ENCODE results near the gene EHD2.
"Not testable (repeated sequence)": the region's sequence is repeated elsewhere in the genome, so short reads cannot be mapped to it uniquely, and the experiment has no call there.

EHD2 gene

DNA sequence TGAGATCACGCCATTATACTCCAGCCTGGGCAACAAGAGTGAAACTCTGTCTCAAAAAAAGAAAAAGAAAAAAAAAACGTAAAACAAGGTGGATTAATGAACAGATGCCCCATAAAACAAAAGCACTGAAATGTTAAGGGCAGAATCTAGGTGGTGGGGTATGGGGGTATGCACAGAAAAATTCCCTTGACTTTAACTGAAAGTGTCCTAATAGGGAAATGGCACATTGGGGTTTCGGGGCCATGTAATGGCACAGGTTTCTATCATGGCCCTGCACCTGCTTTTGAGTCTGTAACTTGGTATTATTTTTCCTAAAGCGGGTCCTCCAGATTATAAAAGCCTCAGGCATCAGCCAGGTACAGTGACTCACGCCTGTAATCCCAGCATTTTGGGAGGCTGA lies 48.3 kb downstream of the EHD2 start:
- no peak overlapping the region for H3K4me3 ChIP-seq (ENCODE audit: control insufficient read depth, low read depth, low read length)
- no peak for TF ChIP-seq CTCF (IDR thresholded peaks at IDR 0.05; ENCODE audit: control insufficient read depth, insufficient read depth, low read depth, low read length, missing control alignments)

GRCh38 chr19:47762151-47762550 lies 48.9 kb downstream of the EHD2 start:
- no peak for DNase-seq (ENCODE audit: low read depth)
- H3K4me3 ChIP-seq (ENCODE audit: control insufficient read depth, low read depth, low read length) = no peak overlapping the region
- no peak for TF ChIP-seq CTCF (IDR thresholded peaks at IDR 0.05; ENCODE audit: control insufficient read depth, insufficient read depth, low read depth, low read length, missing control alignments)

More for the DNA sequence above, 48.3 kb downstream of the EHD2 start:
- no peak for DNase-seq (ENCODE audit: low read depth)

GRCh38 chr19:47762615-47763308 lies 49.5 kb downstream of the EHD2 start:
- DNase-seq (ENCODE audit: low read depth) = no peak
- no peak for TF ChIP-seq CTCF (IDR thresholded peaks at IDR 0.05; ENCODE audit: control insufficient read depth, insufficient read depth, low read depth, low read length, missing control alignments)
- H3K4me3 ChIP-seq (ENCODE audit: control insufficient read depth, low read depth, low read length) = no peak overlapping the region

DNA sequence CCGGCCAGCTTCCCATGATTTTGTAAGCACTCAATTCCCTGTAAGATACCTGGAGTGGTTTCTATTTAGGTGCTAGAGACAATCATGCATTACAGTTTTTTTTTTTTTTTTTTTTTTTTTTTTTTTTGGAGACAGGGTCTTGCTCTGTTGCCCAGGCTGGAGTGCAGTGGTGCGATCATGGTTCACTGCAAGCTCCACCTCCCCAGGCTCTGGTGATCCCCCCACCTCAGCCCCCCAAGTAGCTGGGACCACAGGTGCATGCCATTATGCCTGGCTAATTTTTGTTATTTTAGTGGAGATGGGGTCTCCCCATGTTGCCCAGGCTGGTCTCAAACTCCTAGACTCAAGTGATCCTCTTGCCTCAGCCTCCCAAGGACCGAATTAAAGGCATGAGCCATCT lies 51.5 kb downstream of the EHD2 start:
- DNase-seq (ENCODE audit: low read depth); H3K4me3 ChIP-seq (ENCODE audit: control insufficient read depth, low read depth, low read length): not testable (repeated sequence)

DNA sequence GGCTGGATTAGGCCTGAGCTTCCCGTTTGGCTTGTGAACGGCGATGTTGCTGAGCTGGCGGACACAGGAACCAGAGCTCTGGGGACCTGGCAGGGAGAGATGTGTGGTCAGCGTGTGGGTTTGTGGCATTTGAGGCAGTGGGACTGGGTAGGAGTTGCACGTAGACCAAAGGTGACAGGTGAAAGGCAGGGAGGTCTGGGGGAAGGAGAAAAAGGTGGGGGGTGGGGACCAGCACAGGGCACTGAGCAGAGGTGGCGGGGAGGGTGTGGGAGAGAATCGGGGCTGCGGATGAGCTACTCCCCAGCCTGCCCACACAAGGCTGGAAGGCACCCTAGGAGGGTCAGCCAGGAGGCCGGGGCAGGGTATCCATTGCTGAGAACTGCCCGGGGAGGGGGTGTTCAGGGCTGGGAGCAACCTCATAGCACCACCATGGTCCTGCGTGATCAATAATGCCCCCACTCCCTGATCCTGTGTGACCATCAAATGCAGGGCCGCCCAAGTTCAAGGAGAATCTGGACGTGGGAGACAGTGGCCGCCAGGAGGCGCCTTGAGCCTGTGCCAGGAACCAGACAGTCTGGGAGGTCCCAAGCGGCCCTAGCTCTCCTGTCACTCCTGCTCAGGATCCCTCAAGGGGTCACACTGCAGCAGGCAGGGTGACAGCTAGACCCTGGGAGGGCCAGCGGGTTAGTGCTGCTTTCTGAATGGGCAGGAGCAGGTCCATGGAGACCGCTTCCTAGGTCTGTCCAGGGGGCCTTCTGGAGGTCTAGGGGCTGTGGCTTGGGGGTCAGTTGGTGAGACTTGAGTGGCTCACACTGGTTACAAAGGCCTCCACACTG lies 52.5 kb downstream of the EHD2 start:
- no peak overlapping the region for H3K4me3 ChIP-seq (ENCODE audit: control insufficient read depth, low read depth, low read length)
- DNase-seq (ENCODE audit: low read depth) = no peak
- TF ChIP-seq CTCF (IDR thresholded peaks at IDR 0.05; ENCODE audit: control insufficient read depth, insufficient read depth, low read depth, low read length, missing control alignments) = peak; percentile 89

DNA sequence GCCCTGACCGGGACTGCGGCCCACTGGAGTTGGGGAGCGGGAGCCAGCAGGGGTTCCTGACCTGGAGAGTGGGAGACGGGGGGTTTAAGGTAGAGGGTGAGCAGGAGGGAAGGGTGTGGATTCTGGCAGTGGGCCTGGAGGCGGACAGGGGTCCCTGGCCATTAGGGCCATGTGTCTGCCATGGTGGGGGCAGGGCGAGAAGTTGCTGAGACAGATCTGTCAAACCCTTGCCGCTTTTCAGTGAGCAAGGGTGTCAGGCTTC lies 53.1 kb downstream of the EHD2 start:
- TF ChIP-seq CTCF (IDR thresholded peaks at IDR 0.05; ENCODE audit: control insufficient read depth, insufficient read depth, low read depth, low read length, missing control alignments) = no peak
- no peak for DNase-seq (ENCODE audit: low read depth)
- H3K4me3 ChIP-seq (ENCODE audit: control insufficient read depth, low read depth, low read length) = no peak overlapping the region

DNA sequence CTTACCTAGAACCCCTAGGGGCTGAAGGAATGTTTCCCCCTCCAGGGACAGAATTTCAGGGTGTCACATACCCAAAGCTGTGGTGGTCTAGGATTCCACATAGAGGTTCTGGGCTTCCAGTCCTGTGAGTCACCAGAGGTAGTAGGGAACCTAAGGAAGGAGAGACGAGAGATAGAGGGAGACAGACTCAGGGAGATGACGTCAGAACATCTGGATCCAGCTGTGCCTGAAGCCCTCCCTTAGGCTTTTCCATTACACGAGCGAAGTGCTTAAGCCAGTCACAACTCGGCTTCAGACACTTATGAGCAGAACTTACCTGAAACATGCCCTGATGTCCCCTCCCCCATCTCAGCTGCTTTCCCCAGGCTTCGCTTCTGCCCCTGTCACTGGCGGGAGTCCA lies 53.4 kb downstream of the EHD2 start:
- H3K4me3 ChIP-seq (ENCODE audit: control insufficient read depth, low read depth, low read length) = no peak overlapping the region
- DNase-seq (ENCODE audit: low read depth) = no peak
- TF ChIP-seq CTCF (IDR thresholded peaks at IDR 0.05; ENCODE audit: control insufficient read depth, insufficient read depth, low read depth, low read length, missing control alignments) = no peak

Measured in AG09309 (cell line).